ENCODE data around the gene PNPLA6. TPM values are rescaled to one million over a fixed set of nuclear protein-coding genes. Genes with fewer than 3 reads are reported as not detected.

PNPLA6 gene
- total RNA-seq, 4 donors from 2014 or later, result 57.8 to 112 (median 78.5) TPM

DNA sequence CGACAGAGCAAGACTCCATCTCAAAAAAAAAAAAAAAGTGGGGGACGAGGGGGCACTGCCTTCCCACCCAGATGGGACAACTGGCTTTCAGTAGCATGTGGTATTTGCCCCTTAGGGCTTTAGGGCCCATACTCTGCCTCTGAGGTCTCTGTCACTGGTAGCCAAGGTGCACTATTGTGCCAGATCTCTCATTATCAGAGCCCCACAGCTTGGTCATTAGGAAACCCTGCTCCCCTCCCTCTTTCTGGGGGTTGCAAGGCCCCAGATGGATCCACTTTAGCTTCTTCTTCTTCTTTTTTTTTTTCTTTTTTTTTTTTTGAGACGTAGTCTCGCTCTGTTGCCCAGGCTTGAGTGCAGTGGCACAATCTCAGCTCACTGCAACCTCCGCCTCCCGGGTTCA is 30.8 kb upstream of the PNPLA6 start:
- 90% methylated on average over 6 of the region's 6 CpGs for WGBS
- H3K36me3 ChIP-seq, result no peaks in the 10 kb centered on the region
- TF ChIP-seq POLR2A (IDR thresholded peaks at IDR 0.05) (no peak), EP300 (IDR thresholded peaks at IDR 0.05) (no peak), POLR2AphosphoS5 (IDR thresholded peaks at IDR 0.05) (no peak)
- TF ChIP-seq, protein P1, sequence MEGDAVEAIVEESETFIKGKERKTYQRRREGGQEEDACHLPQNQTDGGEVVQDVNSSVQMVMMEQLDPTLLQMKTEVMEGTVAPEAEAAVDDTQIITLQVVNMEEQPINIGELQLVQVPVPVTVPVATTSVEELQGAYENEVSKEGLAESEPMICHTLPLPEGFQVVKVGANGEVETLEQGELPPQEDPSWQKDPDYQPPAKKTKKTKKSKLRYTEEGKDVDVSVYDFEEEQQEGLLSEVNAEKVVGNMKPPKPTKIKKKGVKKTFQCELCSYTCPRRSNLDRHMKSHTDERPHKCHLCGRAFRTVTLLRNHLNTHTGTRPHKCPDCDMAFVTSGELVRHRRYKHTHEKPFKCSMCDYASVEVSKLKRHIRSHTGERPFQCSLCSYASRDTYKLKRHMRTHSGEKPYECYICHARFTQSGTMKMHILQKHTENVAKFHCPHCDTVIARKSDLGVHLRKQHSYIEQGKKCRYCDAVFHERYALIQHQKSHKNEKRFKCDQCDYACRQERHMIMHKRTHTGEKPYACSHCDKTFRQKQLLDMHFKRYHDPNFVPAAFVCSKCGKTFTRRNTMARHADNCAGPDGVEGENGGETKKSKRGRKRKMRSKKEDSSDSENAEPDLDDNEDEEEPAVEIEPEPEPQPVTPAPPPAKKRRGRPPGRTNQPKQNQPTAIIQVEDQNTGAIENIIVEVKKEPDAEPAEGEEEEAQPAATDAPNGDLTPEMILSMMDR (IDR thresholded peaks at IDR 0.05), result no peak

DNA sequence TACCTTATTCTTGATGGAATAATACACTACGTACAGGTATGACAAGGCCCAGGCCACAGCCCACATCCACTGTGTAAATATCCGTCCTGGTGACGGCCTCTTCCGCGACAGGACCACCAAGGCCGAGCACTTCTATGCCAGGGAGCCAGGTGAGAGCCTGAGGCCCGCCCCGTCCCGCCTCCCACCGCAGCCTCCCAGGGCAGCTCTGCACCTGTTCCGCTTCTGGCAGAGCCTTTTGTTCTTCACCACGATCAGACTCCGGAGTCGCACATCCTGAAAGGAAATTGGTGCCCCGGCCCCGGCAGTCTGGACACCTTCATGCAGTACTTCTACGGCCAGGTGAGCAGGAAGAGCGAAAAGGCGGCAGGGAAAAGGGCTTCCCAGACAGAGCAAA is 30.2 kb upstream of the PNPLA6 start:
- TF ChIP-seq EP300 (IDR thresholded peaks at IDR 0.05), result no peak
- TF ChIP-seq, protein P1 (IDR thresholded peaks at IDR 0.05), result no peak
- no peak for TF ChIP-seq POLR2A (IDR thresholded peaks at IDR 0.05)
- TF ChIP-seq POLR2AphosphoS5 (IDR thresholded peaks at IDR 0.05), result no peak
- H3K4me1 ChIP-seq, result peaks cover 26% of the 10 kb centered on the region
- no peak for DNase-seq (ENCODE audit: low spot score in 2 of 2)
- H3K27me3 ChIP-seq, result peaks cover 21% of the 10 kb centered on the region
- WGBS, result 61% methylated on average over 19 of the region's 19 CpGs
- H3K4me3 ChIP-seq, result no peak overlapping the region
- H3K27ac ChIP-seq, result no peak overlapping the region
- H3K9me3 ChIP-seq, result no peaks in the 10 kb centered on the region
- H3K36me3 ChIP-seq, result no peaks in the 10 kb centered on the region

More for the DNA sequence above, 30.8 kb upstream of the PNPLA6 start:
- Histone ChIP-seq H3K27ac (no peak overlapping the region), H3K9me3 (no peaks in the 10 kb centered on the region), H3K27me3 (peaks cover 22% of the 10 kb centered on the region), H3K4me1 (peaks cover 26% of the 10 kb centered on the region), H3K4me3 (no peak overlapping the region)
- no peak for DNase-seq (ENCODE audit: low spot score in 2 of 2)

DNA sequence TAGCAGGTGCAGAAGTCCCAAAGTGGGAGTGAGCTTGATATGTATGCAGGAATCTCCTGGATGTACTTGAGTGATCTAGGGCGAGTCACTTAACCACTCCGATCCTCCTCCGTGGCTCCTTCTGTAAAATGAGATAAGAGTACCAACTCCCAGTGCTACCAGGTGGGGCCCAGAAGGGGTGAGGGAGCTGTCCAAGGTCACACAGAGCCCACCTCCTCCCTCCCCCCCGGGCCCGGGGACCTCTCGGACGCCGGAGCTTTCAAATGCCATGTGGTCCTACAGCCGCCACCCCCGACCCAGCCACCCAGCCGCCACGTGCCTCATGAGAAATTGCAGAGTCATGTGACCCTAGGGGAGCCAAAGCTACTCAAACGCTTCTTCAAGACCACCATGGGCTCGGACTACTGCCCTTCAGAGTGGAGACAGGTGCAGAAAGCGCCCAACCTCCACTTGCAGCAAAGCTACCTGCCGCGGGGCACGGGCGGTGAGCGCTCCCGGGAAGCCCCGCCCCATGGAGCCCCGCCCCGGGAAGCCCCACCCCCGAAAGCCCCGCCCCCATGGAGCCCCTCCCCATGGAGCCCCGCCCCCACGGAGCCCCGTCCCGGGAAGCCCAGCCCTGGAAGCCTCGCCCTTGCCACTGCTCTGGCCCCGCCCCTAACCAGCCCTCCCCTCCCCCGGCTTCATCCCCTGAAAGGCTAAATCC is 29.7 kb upstream of the PNPLA6 start:
- H3K4me1 ChIP-seq, result peaks cover 22% of the 10 kb centered on the region
- H3K27me3 ChIP-seq, result peaks cover 16% of the 10 kb centered on the region
- H3K4me3 ChIP-seq, result peak overlapping the region; percentile 4
- DNase-seq (ENCODE audit: low spot score in 2 of 2), result no peak
- H3K27ac ChIP-seq, result no peak overlapping the region
- no peak for TF ChIP-seq EP300 (IDR thresholded peaks at IDR 0.05)
- TF ChIP-seq POLR2AphosphoS5 (IDR thresholded peaks at IDR 0.05), result no peak
- TF ChIP-seq, protein P1 (IDR thresholded peaks at IDR 0.05), result no peak
- TF ChIP-seq POLR2A (IDR thresholded peaks at IDR 0.05), result no peak
- no peaks in the 10 kb centered on the region for H3K36me3 ChIP-seq
- WGBS, result 10% methylated on average over 3 of the region's 33 CpGs
- no peaks in the 10 kb centered on the region for H3K9me3 ChIP-seq

DNA sequence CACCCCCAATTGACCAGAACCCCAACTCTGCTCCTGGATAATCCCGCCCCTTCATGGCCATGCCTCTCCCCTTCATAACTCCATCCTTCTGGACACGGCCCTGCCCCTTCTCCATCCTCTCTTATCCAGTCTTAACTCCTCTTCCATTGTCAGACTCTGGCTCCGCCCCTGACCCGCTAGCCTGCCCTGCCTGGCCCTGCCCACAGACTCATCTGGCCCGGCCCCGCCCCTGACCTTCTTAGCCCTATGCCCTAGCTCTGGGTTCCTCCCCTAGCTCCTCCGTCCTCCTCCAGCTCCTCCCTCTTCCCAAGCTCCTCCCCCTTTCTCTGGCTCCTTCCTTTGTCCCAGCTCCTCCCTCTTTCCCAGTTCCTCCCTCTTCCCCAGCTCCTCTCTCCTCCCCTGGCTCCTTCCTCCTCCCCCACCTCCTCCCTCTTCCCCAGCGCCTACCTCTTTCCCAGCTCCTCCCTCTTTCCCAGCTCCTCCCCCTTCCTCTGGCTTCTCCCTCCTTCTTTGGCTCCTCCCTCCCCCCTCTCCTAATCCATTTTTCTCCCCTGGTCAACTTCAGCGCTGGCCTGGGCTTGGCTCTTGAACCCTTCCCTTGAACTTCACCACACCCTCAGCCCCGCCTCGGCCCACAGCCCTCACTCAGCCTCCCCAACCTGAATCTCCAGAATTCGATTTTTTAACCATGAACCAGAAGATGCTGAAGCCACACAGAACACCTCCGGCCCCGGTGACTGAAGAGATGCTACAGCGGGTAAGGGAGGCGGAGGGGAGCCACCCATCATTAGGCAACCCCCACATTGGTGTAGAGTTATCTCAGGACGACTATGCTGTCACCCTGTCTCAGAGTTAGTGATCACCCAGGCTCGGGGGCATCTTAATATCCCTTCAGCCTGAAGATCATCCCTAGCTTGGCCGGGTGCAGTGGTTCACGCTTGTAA is 28.9 kb upstream of the PNPLA6 start:
- H3K4me1 ChIP-seq, result peaks cover 14% of the 10 kb centered on the region
- no peak overlapping the region for H3K4me3 ChIP-seq
- 29% methylated on average over 17 of the region's 20 CpGs for WGBS
- no peaks in the 10 kb centered on the region for H3K36me3 ChIP-seq
- TF ChIP-seq, protein P1 (IDR thresholded peaks at IDR 0.05), result no peak
- no peak for TF ChIP-seq POLR2A (IDR thresholded peaks at IDR 0.05)
- no peak for TF ChIP-seq POLR2AphosphoS5 (IDR thresholded peaks at IDR 0.05)
- TF ChIP-seq EP300 (IDR thresholded peaks at IDR 0.05), result no peak
- no peak for DNase-seq (ENCODE audit: low spot score in 2 of 2)
- H3K9me3 ChIP-seq, result no peaks in the 10 kb centered on the region
- no peak overlapping the region for H3K27ac ChIP-seq
- H3K27me3 ChIP-seq, result peaks cover 8% of the 10 kb centered on the region

DNA sequence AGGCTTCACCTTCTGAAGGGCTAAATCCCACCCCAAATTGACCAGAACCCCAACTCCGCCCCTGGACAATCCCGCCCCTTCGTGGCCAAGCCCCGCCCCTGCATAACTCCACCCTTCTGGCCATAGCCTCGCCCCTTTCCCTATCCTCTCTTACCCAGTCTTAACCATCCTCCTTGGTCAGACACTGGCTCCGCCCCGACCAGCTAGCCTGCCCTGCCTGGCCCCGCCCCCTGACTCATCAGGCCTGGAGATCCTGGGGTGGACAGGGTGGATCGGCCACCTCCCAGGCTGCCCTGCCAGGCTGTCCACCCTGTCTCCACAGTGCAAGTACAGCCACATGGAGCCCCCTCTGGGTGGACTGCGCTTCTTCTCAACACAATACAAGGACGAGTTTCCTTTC is 27.6 kb upstream of the PNPLA6 start:
- Histone ChIP-seq H3K4me1 (peaks cover 14% of the 10 kb centered on the region), H3K27me3 (no peaks in the 10 kb centered on the region), H3K4me3 (no peak overlapping the region), H3K27ac (no peak overlapping the region), H3K9me3 (no peaks in the 10 kb centered on the region), H3K36me3 (no peaks in the 10 kb centered on the region)
- WGBS, result 46% methylated on average over 11 of the region's 11 CpGs
- DNase-seq (ENCODE audit: low spot score in 2 of 2), result no peak
- TF ChIP-seq EP300 (IDR thresholded peaks at IDR 0.05) (no peak), POLR2AphosphoS5 (IDR thresholded peaks at IDR 0.05) (no peak), POLR2A (IDR thresholded peaks at IDR 0.05) (no peak)
- TF ChIP-seq, protein P1 (IDR thresholded peaks at IDR 0.05), result no peak

Data from suprapubic skin (tissue), 4 donors.